22Rv1 (cell line): ENCODE results near the gene NUP188.

ENCODE experiments used
- H3K27ac ChIP-seq: fragments of 450-650 bp; 2 replicates; pipeline ENCODE4 v1.5.1; 2017
- CTCF ChIP-seq: fragments of 450-650 bp; IDR thresholded peaks from 2 replicates; pipeline ENCODE4 v1.5.1; 2017; ENCODE audit warnings: mild to moderate bottlenecking
- ZFX ChIP-seq: fragments of 450-650 bp; IDR thresholded peaks from 2 replicates; pipeline ENCODE4 v1.6.1; 2017; ENCODE audit warnings: antibody characterized with exemption, borderline replicate concordance

NUP188 gene

GRCh38 chr9:129028192-129028966 lies 80.9 kb downstream of the NUP188 start, which contains the start of gene SH3GLB2:
TSS of gene SH3GLB2 (minus strand) at chr9:129028331. CDS start at chr9:129028154, 177 bp downstream.
- TF ChIP-seq ZFX (no peak), CTCF (peak; percentile 97)
- peak within 1 kb of the TSS; percentile 77 for H3K27ac ChIP-seq

GRCh38 chr9:129030191-129030590 lies 82.7 kb downstream of the NUP188 start:
- no peak for TF ChIP-seq CTCF
- no peak for TF ChIP-seq ZFX
- no peak overlapping the region for H3K27ac ChIP-seq

GRCh38 chr9:129031514-129031913 lies 84.0 kb downstream of the NUP188 start:
- no peak for TF ChIP-seq ZFX
- H3K27ac ChIP-seq: no peak overlapping the region

GRCh38 chr9:129032541-129033159 lies 85.2 kb downstream of the NUP188 start:
- TF ChIP-seq ZFX (no peak), CTCF (no peak)

GRCh38 chr9:129033216-129033615 lies 85.7 kb downstream of the NUP188 start:
- no peak overlapping the region for H3K27ac ChIP-seq
- TF ChIP-seq ZFX (no peak), CTCF (no peak)

More at GRCh38 chr9:129032541-129033159, 85.2 kb downstream of the NUP188 start:
- no peak overlapping the region for H3K27ac ChIP-seq

GRCh38 chr9:129035838-129036237 lies 88.3 kb downstream of the NUP188 start:
- peak overlapping the region; percentile 77 for H3K27ac ChIP-seq

GRCh38 chr9:129036241-129036922 lies 88.9 kb downstream of the NUP188 start, which contains the start of gene MIGA2:
TSS of gene MIGA2 (plus strand) at chr9:129036626. CDS start at chr9:129040595, 3,969 bp downstream.
- TF ChIP-seq CTCF: no peak
- TF ChIP-seq ZFX: no peak
- H3K27ac ChIP-seq: peak within 1 kb of the TSS; percentile 77
